H1 (cell line): ENCODE measurements around the gene FBXO47. TPM values are rescaled to one million over a fixed set of nuclear protein-coding genes. Genes with fewer than 3 reads are reported as not detected.
"Not testable (repeated sequence)": the region's sequence is repeated elsewhere in the genome, so short reads cannot be mapped to it uniquely, and the experiment has no call there.

Source experiments
- CTCF ChIA-PET: fragments of 300-600 bp; sonication (Branson Sonifier 250); formaldehyde crosslinking; loops from one replicate; lab custom pipeline; 2021; ENCODE audit not compliant: partially characterized antibody; lab: Charles Lee
- POLR2A ChIA-PET: fragments of 300-600 bp; sonication (Branson Sonifier 250); formaldehyde crosslinking; loops from one replicate; lab custom pipeline; 2021; ENCODE audit warnings: inconsistent platforms; ENCODE audit not compliant: partially characterized antibody; lab: Charles Lee
- DNase-seq, 2 experiments: peaks; one replicate each; pipeline versions ENCODE4 v3.0.0 to v3.0.0-alpha.2; 2010 to 2022; ENCODE audit warnings: low spot score in 2 of 2, low read depth in 1 of 2, mixed read lengths in 1 of 2
- FAIRE-seq: peaks from 2 replicates; lab custom pipeline; 2011; peaks lifted over from hg19 to GRCh38; lab: Jason Lieb, UNC
- H2AFZ ChIP-seq: 2 replicates; pipeline ENCODE4 v1.8.1; 2012; ENCODE audit warnings: low read length, inconsistent platforms
- H2AK5ac ChIP-seq: 2 replicates; pipeline ENCODE4 v1.6.1; 2013; ENCODE audit warnings: low read depth, low read length
- H2BK120ac ChIP-seq: replicated peaks from 2 replicates; pipeline ENCODE3; 2013; ENCODE audit warnings: low read depth, low read length, inconsistent platforms
- H2BK12ac ChIP-seq: 2 replicates; pipeline ENCODE4 v1.6.1; 2013; ENCODE audit warnings: low read depth, low read length
- H2BK15ac ChIP-seq: 2 replicates; pipeline ENCODE4 v1.6.1; 2013; ENCODE audit warnings: low read length
- H2BK20ac ChIP-seq: 2 replicates; pipeline ENCODE4 v1.6.1; 2013; ENCODE audit warnings: low read length
- H2BK5ac ChIP-seq: 2 replicates; pipeline ENCODE4 v1.6.1; 2013; ENCODE audit warnings: low read depth, low read length
- H3K14ac ChIP-seq: 2 replicates; pipeline ENCODE4 v1.6.1; 2013; ENCODE audit warnings: inconsistent platforms; ENCODE audit not compliant: insufficient read length
- H3K18ac ChIP-seq: 2 replicates; pipeline ENCODE4 v1.6.1; 2013; ENCODE audit warnings: low read length; ENCODE audit errors: extremely low read depth
- H3K23ac ChIP-seq: 2 replicates; pipeline ENCODE4 v1.6.1; 2013; ENCODE audit warnings: inconsistent platforms; ENCODE audit not compliant: insufficient read length
- H3K23me2 ChIP-seq: 2 replicates; pipeline ENCODE4 v1.6.1; 2013; ENCODE audit warnings: low read depth, low read length
- H3K27ac ChIP-seq: 2 replicates; pipeline ENCODE4 v1.6.1; 2011; ENCODE audit warnings: low read depth, low read length, inconsistent platforms
- H3K27me3 ChIP-seq, 4 experiments: replicated peaks in 1 of 4; 1 replicate in 1 of 4; 2 replicates in 3 of 4; pipeline versions ENCODE4 v1.6.1 to v1.8.1; 2011 to 2013; ENCODE audit warnings: low read length in 3 of 4, mild to moderate bottlenecking in 3 of 4, inconsistent platforms in 2 of 4, mixed read lengths in 2 of 4, moderate library complexity in 1 of 4; ENCODE audit not compliant: control insufficient read depth in 3 of 4, insufficient read depth in 3 of 4; ENCODE audit errors: extremely low read depth in 1 of 4
- H3K36me3 ChIP-seq, 4 experiments: 2 replicates each; pipeline versions ENCODE4 v1.6.1 to v1.8.1; 2011 to 2013; ENCODE audit warnings: mild to moderate bottlenecking in 4 of 4, low read length in 3 of 4, moderate library complexity in 2 of 4, control low read depth in 1 of 4, inconsistent platforms in 1 of 4; ENCODE audit not compliant: insufficient read depth in 4 of 4, control insufficient read depth in 2 of 4
- H3K4ac ChIP-seq: replicated peaks from 2 replicates; pipeline ENCODE3; 2013; ENCODE audit warnings: low read length, low read depth, mixed read lengths, inconsistent platforms; ENCODE audit not compliant: insufficient read length
- H3K4me1 ChIP-seq, 4 experiments: replicated peaks in 1 of 4; 1 replicate in 1 of 4; 2 replicates in 3 of 4; pipeline versions ENCODE4 v1.6.1 to v1.8.1; 2011 to 2013; ENCODE audit warnings: low read length in 3 of 4, inconsistent platforms in 2 of 4, mixed read lengths in 1 of 4; ENCODE audit not compliant: insufficient read depth in 4 of 4, control insufficient read depth in 3 of 4
- H3K4me2 ChIP-seq, 2 experiments: 2 replicates each; pipeline versions ENCODE4 v1.6.1 to v1.8.1; 2011 to 2013; ENCODE audit warnings: low read depth in 2 of 2, low read length in 2 of 2, control low read depth in 1 of 2, inconsistent platforms in 1 of 2, mild to moderate bottlenecking in 1 of 2; ENCODE audit not compliant: insufficient read depth in 1 of 2
- H3K4me3 ChIP-seq, 4 experiments: fragments of 200-600, 300-600 bp in 1 of 4; sonication (generic), shearing (Covaris generic), sonication (Bioruptor Twin) in 1 of 4; 2 replicates each; pipeline versions ENCODE4 v1.5.1 to v1.8.1; 2011 to 2016; ENCODE audit warnings: low read length in 4 of 4, low read depth in 3 of 4, control low read depth in 2 of 4, inconsistent platforms in 2 of 4, mild to moderate bottlenecking in 2 of 4, mixed read lengths in 1 of 4, moderate library complexity in 1 of 4; ENCODE audit not compliant: insufficient read depth in 2 of 4; ENCODE audit errors: extremely low read depth in 1 of 4
- H3K56ac ChIP-seq: replicated peaks from 2 replicates; pipeline ENCODE3; 2013; ENCODE audit warnings: low read depth, mild to moderate bottlenecking, mixed read lengths, low read length, inconsistent platforms; ENCODE audit not compliant: insufficient read length
- H3K79me1 ChIP-seq: 2 replicates; pipeline ENCODE4 v1.6.1; 2013; ENCODE audit warnings: low read depth, low read length, control low read depth
- H3K79me2 ChIP-seq, 2 experiments: 2 replicates each; pipeline versions ENCODE4 v1.6.1 to v1.8.1; 2012 to 2013; ENCODE audit warnings: low read length in 2 of 2, mild to moderate bottlenecking in 2 of 2, inconsistent platforms in 1 of 2; ENCODE audit not compliant: insufficient read depth in 2 of 2, control insufficient read depth in 1 of 2
- H3K9ac ChIP-seq, 4 experiments: replicated peaks in 1 of 4; 1 replicate in 1 of 4; 2 replicates in 3 of 4; pipeline versions ENCODE4 v1.6.1 to v1.8.1; 2011 to 2013; ENCODE audit warnings: low read depth in 3 of 4, low read length in 3 of 4, control low read depth in 2 of 4, mild to moderate bottlenecking in 2 of 4, moderate library complexity in 2 of 4, inconsistent platforms in 1 of 4; ENCODE audit errors: extremely low read depth in 1 of 4
- H3K9me3 ChIP-seq, 2 experiments: 2 replicates each; pipeline versions ENCODE4 v1.6.1 to v1.8.1; 2012 to 2013; ENCODE audit warnings: mild to moderate bottlenecking in 2 of 2, moderate library complexity in 2 of 2, control low read depth in 1 of 2, inconsistent platforms in 1 of 2, low read depth in 1 of 2, low read length in 1 of 2, mixed read lengths in 1 of 2; ENCODE audit not compliant: insufficient read depth in 2 of 2
- H4K20me1 ChIP-seq, 2 experiments: replicated peaks in 1 of 2; 2 replicates each; pipeline versions ENCODE3 to v1.8.1; 2011 to 2013; ENCODE audit warnings: inconsistent platforms in 2 of 2, low read length in 2 of 2, mild to moderate bottlenecking in 1 of 2; ENCODE audit not compliant: insufficient read depth in 2 of 2, control insufficient read depth in 1 of 2
- H4K5ac ChIP-seq: 2 replicates; pipeline ENCODE4 v1.6.1; 2013; ENCODE audit warnings: low read length, low read depth, mixed read lengths, inconsistent platforms; ENCODE audit not compliant: insufficient read length
- H4K8ac ChIP-seq: 2 replicates; pipeline ENCODE4 v1.8.0; 2013; ENCODE audit warnings: mild to moderate bottlenecking, moderate library complexity, low read length, inconsistent platforms; ENCODE audit not compliant: insufficient read depth; ENCODE audit errors: extremely low read depth
- H4K91ac ChIP-seq: replicated peaks from 2 replicates; pipeline ENCODE3; 2013; ENCODE audit warnings: low read length, mixed read lengths, inconsistent platforms; ENCODE audit not compliant: insufficient read length
- WGBS, 2 experiments: shearing (Covaris generic) in 1 of 2; methylation state at CpG; one replicate each; pipeline versions ENCODE4 v1.1.6 to v1.1.7; 2013 to 2015; ENCODE audit warnings: low lambda C conversion rate in 2 of 2, mixed read lengths in 2 of 2, inconsistent platforms in 1 of 2, low coverage in 1 of 2, missing lambda C conversion rate in 1 of 2; ENCODE audit not compliant: insufficient replicate concordance in 2 of 2, insufficient coverage in 1 of 2, insufficient read length in 1 of 2; ENCODE audit errors: extremely low coverage in 1 of 2, missing lambda C conversion rate in 1 of 2; 5-methylcytosine and 5-hydroxymethylcytosine counted together
- polyA plus RNA-seq, 7 experiments: library from polyadenylated mRNA; depleted of rRNA in 3 of 7; stranded (reverse) in 5 of 7; unstranded in 2 of 7; fragments of >200 nt in 5 of 7; fragments of 200-250 nt in 2 of 7; gene quantifications; 1 replicate in 5 of 7; 2 replicates in 1 of 7; 4 replicates in 1 of 7; pipeline versions ENCODE4 v1.2.1 to v1.2.3, GENCODE V29; 2011 to 2013; ENCODE audit warnings: missing spikeins in 2 of 7, mixed read lengths in 2 of 7
- total RNA-seq: library from RNA; stranded (reverse); fragmentation: NEBNext Ultra II Directional; extraction: Animal tissue kit (Norgen Biotek cat#: 25700); gene quantifications from 2 replicates; pipeline ENCODE4 v1.2.1, GENCODE V29; 2021

The FBXO47 gene
- total and polyA plus RNA-seq, 2 of the 8 experiments (the other 6 are each of a cell fraction or from before 2014, with no cell fraction given) = not detected

DNA sequence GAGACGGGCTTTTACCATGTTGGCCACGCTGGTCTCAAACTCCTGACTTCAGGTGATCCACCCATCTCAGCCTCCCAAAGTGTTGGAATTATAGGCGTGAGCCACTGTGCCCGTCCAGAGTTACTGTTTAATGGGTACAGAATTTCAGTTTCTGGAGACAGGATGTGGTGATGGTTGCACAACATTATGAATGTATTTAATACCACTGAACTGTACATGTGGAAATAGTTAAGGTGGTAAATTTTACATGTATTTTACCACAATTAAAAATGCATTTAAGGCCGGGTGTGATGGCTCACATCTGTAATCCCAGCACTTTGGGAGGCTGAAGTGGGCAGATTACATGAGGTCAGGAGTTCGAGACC, 9.0 kb upstream of the FBXO47 start:
- not testable (repeated sequence) for H3K79me1 ChIP-seq, H3K56ac ChIP-seq, H3K4me1 ChIP-seq, H3K79me2 ChIP-seq, H3K9ac ChIP-seq, H3K4me3 ChIP-seq, H3K18ac ChIP-seq, H4K20me1 ChIP-seq, H2AFZ ChIP-seq, H2BK20ac ChIP-seq, DNase-seq, H4K8ac ChIP-seq, H2BK12ac ChIP-seq, H3K9me3 ChIP-seq, H3K27ac ChIP-seq, H2AK5ac ChIP-seq, H3K27me3 ChIP-seq, H3K4me2 ChIP-seq, H4K5ac ChIP-seq, H3K4ac ChIP-seq, H2BK15ac ChIP-seq, H3K14ac ChIP-seq, H3K36me3 ChIP-seq, H2BK5ac ChIP-seq, H3K23ac ChIP-seq, FAIRE-seq, H4K91ac ChIP-seq, H2BK120ac ChIP-seq, H3K23me2 ChIP-seq
- CTCF ChIA-PET = interaction anchor here (0.7 to 0.9 kb wide), 2 partner anchors 65 to 289 kb away, joined by 3 to 4 read pairs; no protein-coding TSS in a partner anchor
- WGBS, 2 experiments = 83% methylated on average over 6 of the region's 6 CpGs; no CpG with 5 or more reads in 1 of the 2 experiments
- POLR2A ChIA-PET = interaction anchor here (0.6 kb wide), 1 partner anchor 586 kb away, joined by 3 read pairs; no protein-coding TSS in a partner anchor
